Upper lobe of left lung (tissue), 4 donors: ENCODE results near the gene PRKG1.

Experiments
- POLR2AphosphoS5 ChIP-seq, 2 donors: sonication (generic); formaldehyde crosslinking; IDR thresholded peaks; one replicate each; pipeline ENCODE4 v1.5.1; 2017; ENCODE audit warnings: antibody characterized with exemption in 2 of 2
- TF ChIP-seq, protein P1 (sequence below), 6 experiments: fragments of 450-650 bp in 4 of 6; fragments of 200-600 bp in 2 of 6; sonication (generic) in 2 of 6; IDR thresholded peaks; one replicate each; pipeline ENCODE4 v1.5.1; 2016 to 2019; ENCODE audit warnings: antibody characterized with exemption in 6 of 6

DNA sequence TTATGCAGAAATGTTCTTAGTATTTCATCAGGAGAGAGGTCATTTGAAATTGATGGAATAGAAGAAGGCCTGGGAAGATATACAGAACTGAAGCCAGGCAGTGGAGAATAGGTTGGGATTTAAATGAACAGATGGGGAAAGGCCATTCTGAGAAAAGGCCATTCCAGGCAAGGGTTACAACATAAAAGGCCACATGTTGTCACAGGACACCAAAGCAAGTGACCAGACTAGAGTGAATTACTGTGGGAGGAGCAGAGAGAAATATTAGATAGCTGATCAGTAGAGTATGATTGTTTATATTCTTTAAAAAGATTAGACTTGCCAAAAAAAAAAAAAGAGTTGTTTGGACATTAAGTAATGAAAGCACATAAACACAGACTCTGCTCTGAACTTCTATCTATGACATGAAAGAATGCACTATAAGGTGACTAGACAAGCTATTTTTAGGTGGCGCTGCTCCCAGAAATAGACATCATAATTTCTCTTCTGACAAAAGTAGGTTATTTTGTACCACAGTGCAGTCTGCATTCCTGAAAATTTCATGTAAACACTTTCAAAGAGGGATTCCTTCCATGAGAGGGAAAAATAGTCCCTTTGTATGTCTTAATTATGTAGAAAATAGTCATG, 1184.6 kb downstream of the PRKG1 start:
- TF ChIP-seq, protein P1, sequence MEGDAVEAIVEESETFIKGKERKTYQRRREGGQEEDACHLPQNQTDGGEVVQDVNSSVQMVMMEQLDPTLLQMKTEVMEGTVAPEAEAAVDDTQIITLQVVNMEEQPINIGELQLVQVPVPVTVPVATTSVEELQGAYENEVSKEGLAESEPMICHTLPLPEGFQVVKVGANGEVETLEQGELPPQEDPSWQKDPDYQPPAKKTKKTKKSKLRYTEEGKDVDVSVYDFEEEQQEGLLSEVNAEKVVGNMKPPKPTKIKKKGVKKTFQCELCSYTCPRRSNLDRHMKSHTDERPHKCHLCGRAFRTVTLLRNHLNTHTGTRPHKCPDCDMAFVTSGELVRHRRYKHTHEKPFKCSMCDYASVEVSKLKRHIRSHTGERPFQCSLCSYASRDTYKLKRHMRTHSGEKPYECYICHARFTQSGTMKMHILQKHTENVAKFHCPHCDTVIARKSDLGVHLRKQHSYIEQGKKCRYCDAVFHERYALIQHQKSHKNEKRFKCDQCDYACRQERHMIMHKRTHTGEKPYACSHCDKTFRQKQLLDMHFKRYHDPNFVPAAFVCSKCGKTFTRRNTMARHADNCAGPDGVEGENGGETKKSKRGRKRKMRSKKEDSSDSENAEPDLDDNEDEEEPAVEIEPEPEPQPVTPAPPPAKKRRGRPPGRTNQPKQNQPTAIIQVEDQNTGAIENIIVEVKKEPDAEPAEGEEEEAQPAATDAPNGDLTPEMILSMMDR (IDR thresholded peaks at IDR 0.05) = no peak
- TF ChIP-seq POLR2AphosphoS5 (IDR thresholded peaks at IDR 0.05) = no peak
